SK-N-MC (cell line): ENCODE measurements around the gene NEIL1.

Experiments
- EZH2 ChIP-seq: fragments of 200-600 bp; sonication (generic); IDR thresholded peaks from one replicate; pipeline ENCODE4 v1.6.1; 2017; ENCODE audit warnings: antibody characterized with exemption
- FOXP2 ChIP-seq: optimal IDR thresholded peaks from 2 replicates; pipeline ENCODE3; 2011; ENCODE audit warnings: mild to moderate bottlenecking, moderate library complexity; ENCODE audit not compliant: insufficient read depth; ENCODE audit errors: extremely low read length, control extremely low read depth
- POLR2AphosphoS5 ChIP-seq: IDR thresholded peaks from 2 replicates; pipeline ENCODE4 v1.6.1; 2012; ENCODE audit warnings: mild to moderate bottlenecking, low read depth, low read length, borderline replicate concordance

DNA sequence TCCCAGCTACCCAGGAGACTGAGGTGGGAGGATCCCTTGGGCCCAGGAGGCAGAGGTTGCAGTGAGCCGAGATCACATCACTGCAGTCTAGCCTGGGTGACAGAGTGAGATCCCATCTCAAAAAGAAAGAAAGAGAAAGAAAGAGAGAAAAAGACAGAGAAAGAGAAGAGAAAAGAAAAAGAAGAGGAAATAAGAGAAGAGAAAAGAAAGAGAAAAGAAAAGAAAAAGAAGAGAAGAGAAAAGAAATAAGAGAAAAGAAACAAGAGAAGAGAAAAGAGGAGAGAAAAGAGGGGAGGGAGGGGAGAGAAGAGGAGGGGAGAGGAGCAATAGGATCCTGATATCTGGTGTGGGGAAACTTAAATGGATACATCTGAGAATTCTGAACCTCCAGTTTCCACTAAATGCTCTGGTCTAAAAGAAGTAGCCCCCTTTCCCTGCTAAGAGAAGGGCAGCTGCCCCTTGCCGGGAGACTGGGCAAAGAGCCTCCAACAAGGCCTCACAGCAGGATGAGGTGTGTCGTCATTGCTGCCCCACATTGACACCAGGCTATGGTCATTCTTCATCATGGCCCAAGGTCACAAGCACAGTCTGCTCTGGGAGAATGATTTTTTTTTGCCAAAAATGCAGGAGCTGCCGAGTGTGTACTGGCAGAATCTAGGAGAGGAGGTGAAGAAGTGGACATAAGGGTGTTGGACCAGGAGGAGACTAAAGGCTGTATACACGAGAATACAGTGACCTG, 32.1 kb upstream of the NEIL1 start:
- TF ChIP-seq POLR2AphosphoS5 (no peak), EZH2 (no peak), FOXP2 (no peak)
